AG09309 (cell line): Measurements from ENCODE around the gene KIDINS220.

Experiments used
- DNase-seq: peaks from one replicate; pipeline ENCODE4 v3.0.0-alpha.2; 2010; ENCODE audit warnings: low read depth
- H3K4me3 ChIP-seq: 2 replicates; pipeline ENCODE4 v1.5.1; 2011; ENCODE audit warnings: mild to moderate bottlenecking, low read depth, low read length, moderate library complexity; ENCODE audit not compliant: control insufficient read depth
- CTCF ChIP-seq: IDR thresholded peaks from 2 replicates; pipeline ENCODE4 v1.5.1; 2011; ENCODE audit warnings: mild to moderate bottlenecking, low read depth, low read length, inconsistent platforms; ENCODE audit not compliant: insufficient read depth, control insufficient read depth; ENCODE audit errors: missing control alignments

KIDINS220 gene

DNA sequence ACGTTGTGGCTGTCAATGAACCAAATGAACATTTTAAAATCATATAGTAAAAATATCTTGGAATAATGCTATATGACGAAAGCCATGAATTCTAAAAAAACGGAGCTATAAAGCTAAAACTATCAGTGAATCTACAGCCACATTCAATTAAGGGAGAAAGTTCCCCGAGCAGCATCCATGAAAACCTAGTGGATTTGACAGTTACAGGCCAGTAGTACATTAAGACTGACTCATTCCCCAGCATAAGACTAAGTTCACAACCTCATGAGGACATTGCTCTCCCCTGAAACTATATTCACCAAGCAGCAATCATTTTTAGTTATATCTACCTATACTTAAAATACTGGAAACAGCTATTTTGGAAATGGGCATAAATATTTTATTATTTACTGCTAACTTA, 36.6 kb downstream of the KIDINS220 start:
- DNase-seq: no peak
- no peak for TF ChIP-seq CTCF
- H3K4me3 ChIP-seq: no peak overlapping the region

- no peak overlapping the region for H3K4me3 ChIP-seq
- DNase-seq: no peak
- TF ChIP-seq CTCF: no peak
These were observed 37.2 kb downstream of the KIDINS220 start for GRCh38 chr2:8800218-8800617.

DNA sequence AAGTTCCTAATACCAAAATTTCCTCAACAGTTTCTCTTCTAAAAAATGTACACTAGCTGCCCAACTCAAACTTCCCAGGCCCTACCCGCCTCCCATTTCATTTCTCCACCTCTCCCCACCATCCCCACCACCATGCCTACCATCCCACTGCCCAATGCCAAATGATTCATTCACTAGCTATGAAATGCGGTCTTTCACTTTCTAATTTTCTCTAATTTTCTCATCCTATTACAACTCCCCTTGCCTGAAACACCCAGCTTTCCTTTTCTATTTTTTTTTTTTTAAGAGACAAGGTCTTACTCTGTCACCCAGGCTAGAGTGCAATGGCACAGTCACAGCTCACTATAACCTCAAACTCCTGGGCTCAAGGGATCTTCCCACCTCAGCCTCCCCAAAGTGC, 38.4 kb downstream of the KIDINS220 start:
- TF ChIP-seq CTCF: no peak
- H3K4me3 ChIP-seq: no peak overlapping the region
- no peak for DNase-seq

DNA sequence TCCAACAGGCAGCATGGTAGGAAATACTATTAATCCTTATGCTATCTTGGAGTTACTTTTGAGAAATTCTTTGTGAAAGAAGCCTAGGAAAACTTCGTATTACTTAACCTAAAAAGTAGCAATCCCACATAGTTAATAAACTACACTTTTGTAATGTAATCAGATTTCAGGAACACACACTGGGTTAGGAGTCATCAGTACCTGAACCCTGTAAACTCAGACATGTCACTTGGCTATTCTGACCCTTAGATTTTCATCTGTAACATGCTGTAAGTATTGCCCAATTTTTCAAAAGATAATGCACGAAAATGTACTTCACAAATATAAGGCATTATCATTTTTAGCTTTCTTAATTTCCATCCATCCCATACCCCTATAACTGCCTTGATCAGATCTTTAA, 39.0 kb downstream of the KIDINS220 start:
- no peak overlapping the region for H3K4me3 ChIP-seq
- no peak for DNase-seq
- TF ChIP-seq CTCF: no peak

DNA sequence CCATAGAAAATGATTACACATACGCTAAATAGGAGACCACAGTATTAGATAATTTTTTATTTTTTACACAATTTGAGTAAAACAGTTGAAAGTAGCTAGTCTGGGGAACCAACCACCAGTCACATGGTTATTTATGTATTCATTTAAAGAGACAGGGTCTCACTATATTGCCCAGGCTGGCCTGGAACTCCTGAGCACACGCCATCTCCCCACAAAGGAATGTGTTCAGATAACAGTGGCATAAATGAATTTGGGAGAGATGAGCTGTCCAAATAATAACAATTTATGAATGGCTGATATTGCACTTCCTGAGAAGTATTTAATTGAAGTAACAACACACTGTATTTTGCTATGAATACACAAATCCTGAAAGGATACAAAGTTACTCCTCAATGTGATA, 39.7 kb downstream of the KIDINS220 start:
- DNase-seq: no peak
- H3K4me3 ChIP-seq: no peak overlapping the region
- no peak for TF ChIP-seq CTCF

- no peak for TF ChIP-seq CTCF
- no peak overlapping the region for H3K4me3 ChIP-seq
- DNase-seq: no peak
These were observed 40.4 kb downstream of the KIDINS220 start for GRCh38 chr2:8796878-8797550.
